ENCODE measurements around the gene MFRP. TPM values are rescaled to one million over a fixed set of nuclear protein-coding genes. Genes with fewer than 3 reads are reported as not detected.

The MFRP gene
- total RNA-seq, 1 donor = not detected

- Histone ChIP-seq H3K9me3 (ENCODE audit: low read depth, low read length) (no peaks in the 10 kb centered on the region), H3K4me1 (ENCODE audit: insufficient read depth, low read length) (peaks cover 27% of the 10 kb centered on the region), H3K4me3 (ENCODE audit: low read length) (peak overlapping the region; percentile 38), H3K27me3 (ENCODE audit: insufficient read depth, low read length) (peaks cover 27% of the 10 kb centered on the region)
Measured at GRCh38 chr11:119320776-119321524, 25.6 kb downstream of the MFRP start.

- Histone ChIP-seq H3K27me3 (ENCODE audit: insufficient read depth, low read length) (peaks cover 33% of the 10 kb centered on the region), H3K9me3 (ENCODE audit: low read depth, low read length) (no peaks in the 10 kb centered on the region), H3K4me1 (ENCODE audit: insufficient read depth, low read length) (peaks cover 33% of the 10 kb centered on the region), H3K4me3 (ENCODE audit: low read length) (no peak overlapping the region)
Measured at GRCh38 chr11:119320240-119320775, 26.2 kb downstream of the MFRP start.

GRCh38 chr11:119319700-119320239 is 26.7 kb downstream of the MFRP start:
- Histone ChIP-seq H3K27me3 (ENCODE audit: insufficient read depth, low read length) (peaks cover 39% of the 10 kb centered on the region), H3K4me1 (ENCODE audit: insufficient read depth, low read length) (peaks cover 39% of the 10 kb centered on the region), H3K4me3 (ENCODE audit: low read length) (no peak overlapping the region), H3K9me3 (ENCODE audit: low read depth, low read length) (no peaks in the 10 kb centered on the region)

- H3K4me1 ChIP-seq (ENCODE audit: insufficient read depth, low read length) = peaks cover 41% of the 10 kb centered on the region
Measured at GRCh38 chr11:119319136-119319699, 27.3 kb downstream of the MFRP start.

GRCh38 chr11:119318240-119319135 is 28.0 kb downstream of the MFRP start:
- H3K27me3 ChIP-seq (ENCODE audit: insufficient read depth, low read length) = peaks cover 46% of the 10 kb centered on the region
- H3K4me3 ChIP-seq (ENCODE audit: low read length) = no peak overlapping the region
- no peaks in the 10 kb centered on the region for H3K9me3 ChIP-seq (ENCODE audit: low read depth, low read length)
- peaks cover 41% of the 10 kb centered on the region for H3K4me1 ChIP-seq (ENCODE audit: insufficient read depth, low read length)

More at GRCh38 chr11:119319136-119319699, 27.3 kb downstream of the MFRP start:
- peaks cover 44% of the 10 kb centered on the region for H3K27me3 ChIP-seq (ENCODE audit: insufficient read depth, low read length)
- no peak overlapping the region for H3K4me3 ChIP-seq (ENCODE audit: low read length)
- H3K9me3 ChIP-seq (ENCODE audit: low read depth, low read length) = no peaks in the 10 kb centered on the region

GRCh38 chr11:119317592-119318239 is 28.8 kb downstream of the MFRP start:
- Histone ChIP-seq H3K9me3 (ENCODE audit: low read depth, low read length) (no peaks in the 10 kb centered on the region), H3K4me1 (ENCODE audit: insufficient read depth, low read length) (peaks cover 41% of the 10 kb centered on the region), H3K4me3 (ENCODE audit: low read length) (no peak overlapping the region), H3K27me3 (ENCODE audit: insufficient read depth, low read length) (peaks cover 46% of the 10 kb centered on the region)

GRCh38 chr11:119316729-119317591 is 29.5 kb downstream of the MFRP start, which contains the start of gene MCAM:
Gene MCAM (minus strand): TSS chr11:119317130. CDS start chr11:119317101, 29 bp downstream.
- H3K9me3 ChIP-seq (ENCODE audit: low read depth, low read length) = no peaks in the 10 kb centered on the region
- H3K4me3 ChIP-seq (ENCODE audit: low read length) = no peak within 1 kb of the TSS
- peaks cover 46% of the 10 kb centered on the region for H3K27me3 ChIP-seq (ENCODE audit: insufficient read depth, low read length)

GRCh38 chr11:119316016-119316728 is 30.3 kb downstream of the MFRP start:
- Histone ChIP-seq H3K4me1 (ENCODE audit: insufficient read depth, low read length) (peaks cover 31% of the 10 kb centered on the region), H3K4me3 (ENCODE audit: low read length) (no peak overlapping the region), H3K27me3 (ENCODE audit: insufficient read depth, low read length) (peaks cover 46% of the 10 kb centered on the region), H3K9me3 (ENCODE audit: low read depth, low read length) (no peaks in the 10 kb centered on the region)

More at GRCh38 chr11:119316729-119317591, 29.5 kb downstream of the MFRP start, which contains the start of gene MCAM:
- peaks cover 39% of the 10 kb centered on the region for H3K4me1 ChIP-seq (ENCODE audit: insufficient read depth, low read length)

GRCh38 chr11:119315131-119316015 is 31.1 kb downstream of the MFRP start:
- H3K4me3 ChIP-seq (ENCODE audit: low read length) = no peak overlapping the region
- H3K4me1 ChIP-seq (ENCODE audit: insufficient read depth, low read length) = peaks cover 23% of the 10 kb centered on the region
- H3K9me3 ChIP-seq (ENCODE audit: low read depth, low read length) = no peaks in the 10 kb centered on the region
- peaks cover 46% of the 10 kb centered on the region for H3K27me3 ChIP-seq (ENCODE audit: insufficient read depth, low read length)

- peaks cover 46% of the 10 kb centered on the region for H3K27me3 ChIP-seq (ENCODE audit: insufficient read depth, low read length)
Measured at GRCh38 chr11:119314726-119315125, 31.8 kb downstream of the MFRP start.

GRCh38 chr11:119310682-119311052 is 35.8 kb downstream of the MFRP start:
- H3K4me1 ChIP-seq (ENCODE audit: insufficient read depth, low read length) = peaks cover 25% of the 10 kb centered on the region
- H3K9me3 ChIP-seq (ENCODE audit: low read depth, low read length) = no peaks in the 10 kb centered on the region
- H3K27me3 ChIP-seq (ENCODE audit: insufficient read depth, low read length) = peaks cover 16% of the 10 kb centered on the region
- no peak overlapping the region for H3K4me3 ChIP-seq (ENCODE audit: low read length)

More at GRCh38 chr11:119314726-119315125, 31.8 kb downstream of the MFRP start:
- Histone ChIP-seq H3K4me1 (ENCODE audit: insufficient read depth, low read length) (peaks cover 23% of the 10 kb centered on the region), H3K9me3 (ENCODE audit: low read depth, low read length) (no peaks in the 10 kb centered on the region), H3K4me3 (ENCODE audit: low read length) (no peak overlapping the region)

- no peaks in the 10 kb centered on the region for H3K9me3 ChIP-seq (ENCODE audit: low read depth, low read length)
- peaks cover 11% of the 10 kb centered on the region for H3K27me3 ChIP-seq (ENCODE audit: insufficient read depth, low read length)
- H3K4me1 ChIP-seq (ENCODE audit: insufficient read depth, low read length) = peaks cover 19% of the 10 kb centered on the region
- H3K4me3 ChIP-seq (ENCODE audit: low read length) = no peak overlapping the region
Measured at GRCh38 chr11:119309953-119310681, 36.4 kb downstream of the MFRP start.

Measured in mononuclear cell (primary cell).